GM12875 (cell line): ENCODE data around the gene NEO1.

ENCODE experiments used
- H3K4me3 ChIP-seq: one replicate; pipeline ENCODE4 v1.5.1; 2011; ENCODE audit warnings: low read depth, low read length, control low read depth
- CTCF ChIP-seq: IDR thresholded peaks from 2 replicates; pipeline ENCODE4 v1.5.1; 2011; ENCODE audit warnings: low read depth, mild to moderate bottlenecking, control low read depth, inconsistent platforms, low read length, moderate library complexity, borderline replicate concordance; ENCODE audit not compliant: insufficient read depth

The NEO1 gene

DNA sequence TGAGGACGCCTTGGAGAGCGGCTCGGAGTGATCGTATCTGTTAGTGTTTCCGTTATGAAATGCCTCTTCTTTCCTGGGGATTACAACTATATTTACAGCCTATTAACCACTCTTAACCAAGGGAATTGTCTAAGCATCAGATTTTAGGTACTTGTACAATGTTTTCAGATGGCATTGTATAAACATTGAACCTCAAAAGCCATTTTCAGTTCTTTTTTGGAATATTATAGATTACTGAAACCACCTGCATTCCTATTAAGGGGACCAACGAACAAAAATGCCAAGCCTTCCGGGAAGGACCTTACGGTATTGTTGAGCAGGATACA, 1.1 kb downstream of the NEO1 start:
- H3K4me3 ChIP-seq: no peak overlapping the region
- no peak for TF ChIP-seq CTCF

DNA sequence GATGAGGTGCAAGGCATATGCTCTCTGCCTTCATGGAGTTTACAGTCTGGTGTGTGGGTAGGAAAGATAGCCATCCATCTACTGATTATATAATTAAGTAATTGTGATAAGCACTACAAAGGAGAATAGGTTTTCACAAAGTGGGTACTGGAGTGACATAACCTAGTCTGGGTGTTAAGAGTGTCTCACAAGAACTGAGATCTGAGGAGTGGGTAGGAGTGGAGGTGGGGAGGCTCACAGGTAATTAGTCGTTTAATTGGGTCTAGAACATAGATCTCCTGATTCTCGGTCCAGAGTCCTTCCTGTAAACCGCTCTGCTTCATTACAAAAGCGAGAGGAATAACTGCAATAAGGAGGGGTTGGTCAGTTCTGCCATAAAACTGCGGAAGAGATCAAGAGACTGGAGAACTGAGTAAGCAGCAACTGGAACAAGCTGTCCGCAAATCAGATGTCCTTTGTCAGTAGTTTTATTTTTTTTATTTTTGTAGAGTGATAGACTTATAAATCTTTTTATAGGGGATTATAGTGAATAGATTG, 2.2 kb downstream of the NEO1 start:
- TF ChIP-seq CTCF: no peak
- no peak overlapping the region for H3K4me3 ChIP-seq

DNA sequence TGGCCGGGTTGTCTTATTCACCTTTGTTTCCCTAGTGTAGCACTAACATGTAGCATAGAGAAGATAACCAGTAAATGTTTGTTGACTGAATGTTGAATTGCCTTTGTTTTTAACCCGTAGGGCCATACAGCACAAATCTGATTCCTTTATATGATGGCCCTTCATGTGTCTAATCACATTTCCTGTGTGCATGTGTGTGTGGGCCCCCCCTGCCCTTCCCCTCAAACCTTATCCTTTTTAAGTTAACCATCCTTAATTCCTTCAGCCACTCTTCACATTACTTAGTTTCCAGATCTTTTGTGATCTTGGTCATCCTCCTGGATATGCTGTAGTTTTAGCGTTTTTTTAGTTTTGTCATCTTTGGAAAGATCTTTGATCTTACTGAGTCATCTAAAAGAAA, 4.2 kb downstream of the NEO1 start:
- TF ChIP-seq CTCF: no peak
- no peak overlapping the region for H3K4me3 ChIP-seq

GRCh38 chr15:73058437-73058836, 6.2 kb downstream of the NEO1 start:
- H3K4me3 ChIP-seq: no peak overlapping the region
- no peak for TF ChIP-seq CTCF

- no peak for TF ChIP-seq CTCF
Observed at GRCh38 chr15:73065114-73065513, 12.9 kb downstream of the NEO1 start.

DNA sequence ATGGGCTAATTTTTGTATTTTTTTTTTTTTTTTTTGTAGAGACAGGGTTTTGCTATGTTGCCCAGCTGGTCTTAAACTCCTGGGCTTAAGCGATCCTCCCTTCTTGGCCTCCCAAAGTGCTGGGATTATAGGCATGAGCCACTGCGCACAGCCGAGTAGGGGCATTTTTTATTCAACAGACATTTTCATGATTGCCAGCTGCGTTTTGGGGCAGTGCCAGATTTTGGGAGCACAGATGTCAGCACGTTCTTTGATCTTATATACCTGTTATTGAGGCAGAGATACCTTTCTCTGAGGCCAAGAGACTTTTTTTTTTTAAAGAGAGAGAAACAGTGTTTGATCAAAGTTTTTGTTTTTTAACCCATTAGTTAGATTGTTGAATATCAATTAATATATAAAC, 16.8 kb downstream of the NEO1 start:
- no peak overlapping the region for H3K4me3 ChIP-seq

More at GRCh38 chr15:73065114-73065513, 12.9 kb downstream of the NEO1 start:
- H3K4me3 ChIP-seq: no peak overlapping the region

More for the DNA sequence above, 16.8 kb downstream of the NEO1 start:
- no peak for TF ChIP-seq CTCF
